GM19463 (cell line): ENCODE results near the gene REEP3.
"Not testable (repeated sequence)": the region's sequence is repeated elsewhere in the genome, so short reads cannot be mapped to it uniquely, and the experiment has no call there.

ENCODE experiments used
- ATAC-seq: cut with Tn5 transposase; IDR thresholded peaks from one replicate; pipeline ENCODE4 v1.9.1; 2021; ENCODE audit warnings: mild to moderate bottlenecking, moderate library complexity; ENCODE audit not compliant: unreplicated experiment

The REEP3 gene

DNA sequence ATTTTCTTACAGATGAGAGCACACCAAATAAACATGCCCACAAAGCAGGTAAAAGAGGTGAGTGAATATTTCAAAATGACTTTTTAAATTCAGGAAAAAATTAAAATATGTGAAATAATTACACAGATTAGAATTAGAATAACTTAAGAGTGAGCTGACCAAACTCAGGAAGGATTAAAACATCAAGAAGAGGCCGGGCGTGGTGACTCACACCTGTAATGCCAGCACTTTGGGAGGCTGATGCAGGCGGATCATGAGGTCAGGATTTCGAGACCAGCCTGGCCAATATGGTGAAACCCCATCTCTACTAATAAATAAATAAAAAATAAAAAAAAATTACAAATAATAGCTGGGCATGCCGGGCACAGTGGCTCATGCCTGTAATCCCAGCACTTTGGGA is 140.1 kb downstream of the REEP3 start:
- ATAC-seq: no peak

DNA sequence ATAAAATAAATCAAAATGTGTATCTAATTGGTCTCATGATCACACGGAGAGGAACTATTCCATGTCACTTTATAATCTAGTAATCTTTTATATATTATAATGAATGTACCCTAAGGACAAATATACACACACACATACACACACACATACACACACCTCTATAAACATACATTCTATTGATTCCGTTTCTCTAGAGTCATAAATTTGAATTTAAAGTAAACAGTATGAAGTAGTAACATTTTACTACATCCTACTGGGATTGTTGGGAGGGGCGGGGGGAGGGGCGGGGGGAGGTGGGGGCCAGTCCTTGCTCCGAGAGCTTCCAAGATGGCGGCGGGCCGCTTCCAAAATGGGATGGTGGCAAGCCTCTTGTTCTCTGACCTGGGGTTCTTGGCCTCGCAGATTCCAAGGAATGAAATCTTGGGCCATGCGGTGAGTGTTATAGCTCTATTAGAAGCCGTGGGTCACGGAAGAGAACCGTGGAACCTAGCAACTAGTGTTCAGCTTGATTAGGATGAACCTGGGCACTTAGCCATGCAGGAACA is 143.2 kb downstream of the REEP3 start:
- ATAC-seq: no peak

DNA sequence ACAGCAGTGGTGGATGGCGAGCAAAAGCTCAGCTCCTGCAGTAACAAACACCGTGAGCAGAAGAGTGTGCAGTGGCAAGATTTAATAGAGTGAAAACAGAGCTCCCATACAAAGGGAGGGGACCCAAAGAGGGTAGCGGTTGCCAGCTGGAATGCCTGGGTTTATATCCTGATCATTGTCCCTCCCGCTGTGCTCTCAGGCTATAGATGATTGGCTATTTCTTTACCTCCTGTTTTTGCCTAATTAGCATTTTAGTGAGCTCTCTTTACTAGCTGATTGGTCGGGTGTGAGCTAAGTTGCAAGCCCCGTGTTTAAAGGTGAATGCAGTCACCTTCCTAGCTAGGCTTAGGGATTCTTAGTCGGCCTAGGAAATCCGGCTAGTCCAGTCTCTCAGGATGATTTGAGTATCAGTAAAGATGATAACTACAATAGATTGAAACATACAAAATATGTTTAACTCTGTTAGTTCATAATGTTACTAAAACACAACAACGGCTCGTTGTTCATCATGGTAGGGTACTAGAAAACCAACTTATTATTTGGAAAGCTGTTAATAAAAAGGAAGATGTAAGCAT is 143.9 kb downstream of the REEP3 start:
- ATAC-seq: not testable (repeated sequence)

DNA sequence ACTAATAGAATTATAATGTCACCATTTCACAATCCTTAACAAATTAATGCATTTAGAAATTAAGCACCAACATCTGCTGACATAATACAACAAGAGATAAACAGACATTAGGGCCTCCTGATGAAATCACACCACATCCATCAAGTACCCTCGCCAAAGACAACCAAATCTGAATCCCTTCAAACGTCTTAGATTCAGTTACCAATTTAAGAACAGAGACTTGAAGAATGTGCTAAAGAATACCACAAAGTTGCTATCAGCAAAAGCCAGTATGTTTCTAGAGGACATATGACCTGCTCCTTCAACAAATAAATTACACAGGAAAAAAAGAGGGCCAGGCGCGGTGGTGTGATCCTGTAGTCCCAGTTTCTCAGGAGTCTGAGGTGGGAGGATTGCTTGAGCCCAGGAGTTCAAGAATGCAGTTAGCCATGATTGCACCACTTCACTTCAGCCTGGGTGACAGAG is 144.5 kb downstream of the REEP3 start:
- ATAC-seq: no peak

DNA sequence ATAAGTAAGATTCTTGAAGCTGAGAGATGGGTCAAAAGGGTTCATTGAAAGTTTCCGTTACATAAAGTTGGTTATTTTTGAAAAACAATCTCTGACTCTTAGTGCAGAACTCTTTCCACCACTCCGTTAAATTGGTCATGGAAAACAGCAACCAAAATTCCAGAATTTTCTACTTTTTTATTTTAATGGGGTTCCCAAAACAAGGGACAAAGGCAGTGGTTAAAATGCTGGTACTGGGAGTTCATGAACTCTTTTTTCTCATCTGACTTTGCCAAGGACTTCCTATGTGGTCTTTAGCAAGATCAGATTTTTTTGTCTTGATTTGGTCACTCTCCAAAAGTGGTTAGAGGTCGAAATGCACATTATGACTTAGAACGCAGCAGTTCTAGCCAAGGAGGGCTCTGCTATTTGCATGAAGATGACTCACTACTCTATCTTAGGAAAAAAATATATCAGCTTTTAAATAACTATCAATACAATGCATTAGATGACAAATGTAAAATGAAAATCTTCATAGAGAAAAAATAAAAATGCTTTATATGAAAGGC is 145.7 kb downstream of the REEP3 start:
- peak; percentile 82 for ATAC-seq

DNA sequence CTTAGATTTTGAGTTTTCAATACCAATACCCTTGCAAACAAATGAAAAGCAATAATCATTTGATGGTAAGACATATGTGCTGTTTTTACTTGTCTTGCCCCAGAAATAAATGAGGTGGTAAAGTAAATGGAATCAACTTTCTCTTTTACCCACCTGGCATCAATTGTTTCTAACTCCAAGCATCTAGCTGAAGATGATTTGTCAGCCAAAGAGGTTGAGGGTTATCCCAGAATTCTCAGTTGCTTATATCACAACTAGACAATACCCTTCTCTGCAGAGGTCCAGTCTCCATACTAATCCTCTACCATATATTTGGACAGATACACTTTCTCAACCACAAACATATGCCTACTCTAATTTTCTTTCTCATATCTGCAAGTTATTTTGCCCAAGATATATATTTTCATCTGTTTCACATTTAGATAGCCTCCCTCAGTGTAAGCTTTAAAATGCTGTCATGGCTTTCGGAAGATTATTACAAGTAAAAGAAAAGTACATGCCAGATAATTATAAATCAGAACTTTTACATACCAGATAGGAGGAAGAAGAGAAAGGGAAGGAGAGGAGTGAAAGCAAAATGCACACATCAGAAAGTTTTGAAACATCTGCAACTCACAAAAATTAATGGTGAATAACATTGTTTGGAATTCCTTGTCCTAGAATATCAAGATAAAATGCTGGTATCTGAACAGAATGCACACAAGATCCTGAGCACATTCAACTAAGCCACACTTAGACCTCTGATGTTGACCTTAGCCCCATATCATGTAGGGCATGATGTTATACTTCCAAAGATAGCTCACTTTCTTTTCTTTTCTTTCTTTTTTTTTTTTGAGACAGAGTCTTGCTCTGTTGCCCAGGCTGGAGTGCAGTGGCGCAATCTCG is 146.6 kb downstream of the REEP3 start:
- ATAC-seq: no peak

DNA sequence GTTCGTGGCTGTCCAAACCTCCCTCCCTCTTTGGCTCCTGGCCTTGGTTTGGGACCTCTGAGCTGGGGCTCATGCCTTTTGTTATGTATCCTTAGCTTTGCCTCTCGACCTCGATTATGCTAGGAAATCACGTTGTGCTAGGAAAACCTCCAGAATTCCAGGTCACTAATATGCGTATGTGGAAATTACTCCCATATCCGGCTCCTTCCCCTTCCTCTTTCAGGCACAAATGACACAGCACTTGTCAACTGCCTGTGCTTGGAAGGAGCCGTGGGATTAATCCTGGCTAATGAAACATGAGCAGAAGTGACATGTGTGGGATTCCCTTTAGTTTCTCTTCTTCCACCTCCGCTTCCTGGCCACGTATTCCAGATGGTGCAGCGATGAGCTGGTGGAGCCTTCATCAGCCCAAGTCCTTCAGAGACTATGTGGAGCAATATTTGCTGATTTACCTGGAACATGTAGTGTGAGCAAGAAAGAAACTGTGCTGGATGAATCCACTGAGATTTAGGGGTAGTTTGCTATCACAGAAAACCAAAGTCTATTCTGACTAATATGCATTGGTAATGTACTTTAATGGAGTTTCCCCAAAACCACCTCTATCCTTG is 149.2 kb downstream of the REEP3 start:
- peak; percentile 51 for ATAC-seq

DNA sequence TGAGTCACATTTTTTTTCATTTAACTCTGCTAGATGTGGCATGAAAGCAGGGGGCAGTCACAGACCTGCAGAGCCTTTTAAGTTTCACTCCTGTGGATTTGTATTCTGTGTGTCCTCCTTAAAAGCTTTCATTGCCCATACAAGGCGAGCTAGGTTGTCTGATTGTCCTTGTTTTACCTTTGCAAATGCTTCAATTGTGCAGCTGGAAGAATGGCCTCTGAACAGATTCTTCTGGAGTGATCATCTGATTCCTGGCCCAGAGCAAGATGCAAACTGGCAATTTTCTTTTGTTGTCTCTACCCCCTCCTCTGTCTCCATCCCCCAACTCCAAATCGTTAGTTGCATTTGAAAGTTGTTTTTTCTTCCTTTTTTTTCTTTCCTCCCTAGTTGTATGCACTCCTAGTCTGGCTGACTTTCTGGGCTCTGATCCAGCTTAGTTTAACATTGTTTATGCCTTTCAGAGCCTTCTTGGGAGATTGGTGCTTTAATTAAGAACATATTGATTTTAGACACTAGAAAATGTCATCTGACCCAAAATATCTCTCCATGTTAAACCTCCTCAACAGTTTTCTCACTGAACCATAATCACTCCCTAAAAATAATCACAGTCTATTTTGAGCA is 150.2 kb downstream of the REEP3 start:
- no peak for ATAC-seq

DNA sequence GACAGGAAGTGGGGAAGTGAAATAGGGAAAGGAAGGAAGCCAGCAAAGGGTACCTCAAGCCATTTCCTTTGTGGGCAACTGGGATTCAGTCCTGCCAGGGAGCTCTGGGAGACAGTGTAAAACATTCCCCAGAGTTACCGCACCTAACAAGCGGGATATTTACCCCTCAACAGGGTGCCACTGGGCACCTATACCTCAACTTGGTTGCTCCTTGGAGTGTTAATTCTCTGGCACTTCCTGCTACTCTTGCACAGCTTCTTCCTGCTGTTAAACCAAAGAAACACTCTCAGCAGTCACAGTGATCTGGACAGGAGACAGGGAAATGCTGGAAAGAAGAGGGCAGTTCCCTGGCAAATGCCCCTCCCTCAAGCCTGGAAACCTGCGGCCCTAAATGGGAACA is 151.3 kb downstream of the REEP3 start:
- ATAC-seq: no peak

DNA sequence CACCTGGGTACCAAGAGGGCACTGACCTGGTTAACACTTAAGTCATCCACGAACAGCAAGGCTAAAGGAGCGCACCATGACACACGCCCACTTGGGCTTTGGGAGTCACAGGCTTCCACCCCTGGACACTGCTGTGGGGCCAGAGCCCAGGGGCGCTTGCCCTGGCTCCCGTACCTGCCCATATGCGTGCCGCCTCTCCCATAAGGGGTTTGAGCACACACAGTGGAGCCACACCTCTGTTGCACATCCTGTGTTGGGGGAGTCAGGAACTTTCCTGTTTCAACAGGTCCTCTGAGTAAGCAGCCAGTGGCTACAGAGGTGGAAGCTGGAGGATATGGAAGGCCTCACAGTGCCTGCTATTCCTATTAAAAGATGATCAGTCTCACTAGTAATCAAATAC is 152.0 kb downstream of the REEP3 start:
- ATAC-seq: no peak

DNA sequence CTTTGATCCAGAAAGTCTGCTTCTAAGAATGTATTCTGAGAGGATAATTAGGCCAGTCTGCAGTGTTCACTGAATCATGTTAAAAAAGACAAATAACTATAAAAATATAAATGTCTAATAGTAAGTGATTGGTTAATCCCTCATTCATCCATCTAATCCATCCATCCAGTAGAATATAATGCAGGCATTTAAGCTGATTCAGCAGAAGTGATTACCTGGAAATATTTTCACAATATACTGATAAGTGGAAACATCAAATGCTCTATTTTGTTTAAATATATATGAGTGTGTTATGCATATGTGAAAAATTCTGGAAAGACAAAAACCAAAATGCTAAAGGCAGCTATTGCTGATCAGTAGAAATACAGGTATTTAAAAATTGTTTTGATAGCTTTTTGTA is 152.6 kb downstream of the REEP3 start:
- ATAC-seq: no peak
